ENCODE measurements around the gene CETN3. TPM values are rescaled to one million over a fixed set of nuclear protein-coding genes. Genes with fewer than 3 reads are reported as not detected.

CETN3 gene
- total and polyA plus RNA-seq, 2 experiments from 2014 or later: 22.1 to 107 TPM

- Histone ChIP-seq H3F3A (replicated peaks; ENCODE audit: low read depth) (no peaks in the 10 kb centered on the region), H3K4me2 (no peak overlapping the region), H3K27me3 (ENCODE audit: insufficient read depth) (no peaks in the 10 kb centered on the region), H4K20me1 (replicated peaks; ENCODE audit: insufficient read depth) (no peaks in the 10 kb centered on the region), H3K36me3 (ENCODE audit: insufficient read depth) (no peaks in the 10 kb centered on the region), H2AFZ (no peak overlapping the region), H3K27ac (ENCODE audit: low read depth) (no peak overlapping the region), H3K4me3 (no peak overlapping the region), H3K79me2 (replicated peaks; ENCODE audit: insufficient read depth) (no peaks in the 10 kb centered on the region), H3K9me2 (ENCODE audit: insufficient read depth) (0 out of 2 replicates have a peak, but pooled peaks cover 2% of the 10 kb centered on the region), H3K4me1 (ENCODE audit: insufficient read depth) (0 out of 2 replicates have a peak, but pooled peaks cover 4% of the 10 kb centered on the region)
- Mint-ChIP-seq H3K4me1 (peaks cover 8% of the 10 kb centered on the region; the same call in 1 of the 3 replicates), H3K27ac (no peak overlapping the region), H3K27me3 (ENCODE audit: insufficient read depth, low read depth, poor library complexity) (no peaks in the 10 kb centered on the region), H3K4me3 (no peak overlapping the region), H3K36me3 (ENCODE audit: low read depth) (no peaks in the 10 kb centered on the region), H3K9me3 (no peaks in the 10 kb centered on the region; the same call in 2 of the 3 replicates)
- ATAC-seq (no peak), DNase-seq (ENCODE audit: low spot score) (no peak)
- TF ChIP-seq POLR2AphosphoS5 (IDR thresholded peaks at IDR 0.05; ENCODE audit: low read depth) (no peak), REST (IDR thresholded peaks at IDR 0.05; ENCODE audit: unreplicated experiment) (no peak), NANOG (IDR thresholded peaks at IDR 0.05; ENCODE audit: borderline replicate concordance) (no peak), JUNB (IDR thresholded peaks at IDR 0.05; ENCODE audit: unreplicated experiment) (no peak), EZH2 (IDR thresholded peaks at IDR 0.05; ENCODE audit: low read depth, unreplicated experiment) (no peak)
- TF ChIP-seq, protein P1, sequence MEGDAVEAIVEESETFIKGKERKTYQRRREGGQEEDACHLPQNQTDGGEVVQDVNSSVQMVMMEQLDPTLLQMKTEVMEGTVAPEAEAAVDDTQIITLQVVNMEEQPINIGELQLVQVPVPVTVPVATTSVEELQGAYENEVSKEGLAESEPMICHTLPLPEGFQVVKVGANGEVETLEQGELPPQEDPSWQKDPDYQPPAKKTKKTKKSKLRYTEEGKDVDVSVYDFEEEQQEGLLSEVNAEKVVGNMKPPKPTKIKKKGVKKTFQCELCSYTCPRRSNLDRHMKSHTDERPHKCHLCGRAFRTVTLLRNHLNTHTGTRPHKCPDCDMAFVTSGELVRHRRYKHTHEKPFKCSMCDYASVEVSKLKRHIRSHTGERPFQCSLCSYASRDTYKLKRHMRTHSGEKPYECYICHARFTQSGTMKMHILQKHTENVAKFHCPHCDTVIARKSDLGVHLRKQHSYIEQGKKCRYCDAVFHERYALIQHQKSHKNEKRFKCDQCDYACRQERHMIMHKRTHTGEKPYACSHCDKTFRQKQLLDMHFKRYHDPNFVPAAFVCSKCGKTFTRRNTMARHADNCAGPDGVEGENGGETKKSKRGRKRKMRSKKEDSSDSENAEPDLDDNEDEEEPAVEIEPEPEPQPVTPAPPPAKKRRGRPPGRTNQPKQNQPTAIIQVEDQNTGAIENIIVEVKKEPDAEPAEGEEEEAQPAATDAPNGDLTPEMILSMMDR (conservative IDR thresholded peaks at IDR 0.05; ENCODE audit: low read depth in 2 of 2): no peak
These were observed 52.9 kb downstream of the CETN3 start for GRCh38 chr5:90356622-90357021.

- ATAC-seq (no peak), DNase-seq (ENCODE audit: low spot score) (no peak)
- Histone ChIP-seq H3K4me1 (ENCODE audit: insufficient read depth) (0 out of 2 replicates have a peak, but pooled peaks cover 4% of the 10 kb centered on the region), H3K4me2 (no peak overlapping the region), H3K79me2 (replicated peaks; ENCODE audit: insufficient read depth) (no peaks in the 10 kb centered on the region), H3F3A (replicated peaks; ENCODE audit: low read depth) (no peaks in the 10 kb centered on the region), H3K27ac (ENCODE audit: low read depth) (no peak overlapping the region), H2AFZ (no peak overlapping the region), H3K36me3 (ENCODE audit: insufficient read depth) (no peaks in the 10 kb centered on the region), H3K9me2 (ENCODE audit: insufficient read depth) (0 out of 2 replicates have a peak, but pooled peaks cover 3% of the 10 kb centered on the region), H3K4me3 (no peak overlapping the region), H3K27me3 (ENCODE audit: insufficient read depth) (no peaks in the 10 kb centered on the region), H4K20me1 (replicated peaks; ENCODE audit: insufficient read depth) (no peaks in the 10 kb centered on the region)
- Mint-ChIP-seq H3K27ac (no peak overlapping the region), H3K27me3 (ENCODE audit: insufficient read depth, low read depth, poor library complexity) (no peaks in the 10 kb centered on the region), H3K36me3 (ENCODE audit: low read depth) (no peaks in the 10 kb centered on the region), H3K4me3 (no peak overlapping the region), H3K4me1 (peaks cover 8% of the 10 kb centered on the region; the same call in 1 of the 3 replicates), H3K9me3 (no peaks in the 10 kb centered on the region; the same call in 2 of the 3 replicates)
- TF ChIP-seq EZH2 (IDR thresholded peaks at IDR 0.05; ENCODE audit: low read depth, unreplicated experiment): no peak
- no peak for TF ChIP-seq REST (IDR thresholded peaks at IDR 0.05; ENCODE audit: unreplicated experiment)
- no peak for TF ChIP-seq ZNF114 (CRISPR knock-in tag; IDR thresholded peaks at IDR 0.05)
- TF ChIP-seq, protein P2, sequence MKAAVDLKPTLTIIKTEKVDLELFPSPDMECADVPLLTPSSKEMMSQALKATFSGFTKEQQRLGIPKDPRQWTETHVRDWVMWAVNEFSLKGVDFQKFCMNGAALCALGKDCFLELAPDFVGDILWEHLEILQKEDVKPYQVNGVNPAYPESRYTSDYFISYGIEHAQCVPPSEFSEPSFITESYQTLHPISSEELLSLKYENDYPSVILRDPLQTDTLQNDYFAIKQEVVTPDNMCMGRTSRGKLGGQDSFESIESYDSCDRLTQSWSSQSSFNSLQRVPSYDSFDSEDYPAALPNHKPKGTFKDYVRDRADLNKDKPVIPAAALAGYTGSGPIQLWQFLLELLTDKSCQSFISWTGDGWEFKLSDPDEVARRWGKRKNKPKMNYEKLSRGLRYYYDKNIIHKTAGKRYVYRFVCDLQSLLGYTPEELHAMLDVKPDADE (IDR thresholded peaks at IDR 0.05): no peak
- TF ChIP-seq JUNB (IDR thresholded peaks at IDR 0.05; ENCODE audit: unreplicated experiment): no peak
- TF ChIP-seq ZNF331 (CRISPR knock-in tag; IDR thresholded peaks at IDR 0.05; ENCODE audit: low read depth): no peak
- TF ChIP-seq STAT1 (IDR thresholded peaks at IDR 0.05; ENCODE audit: unreplicated experiment): no peak
- TF ChIP-seq POLR2AphosphoS5 (IDR thresholded peaks at IDR 0.05; ENCODE audit: low read depth): no peak
- no peak for TF ChIP-seq EZH2phosphoT487 (IDR thresholded peaks at IDR 0.05; ENCODE audit: unreplicated experiment)
These were observed 53.4 kb downstream of the CETN3 start for GRCh38 chr5:90356176-90356575.

Measured in GM23338 (cell line).